ENCODE results near the gene ROR1. TPM values are rescaled to one million over a fixed set of nuclear protein-coding genes. Genes with fewer than 3 reads are reported as not detected.

ROR1 gene
- total RNA-seq, 1 donor from 2014 or later: 6.7 TPM

DNA sequence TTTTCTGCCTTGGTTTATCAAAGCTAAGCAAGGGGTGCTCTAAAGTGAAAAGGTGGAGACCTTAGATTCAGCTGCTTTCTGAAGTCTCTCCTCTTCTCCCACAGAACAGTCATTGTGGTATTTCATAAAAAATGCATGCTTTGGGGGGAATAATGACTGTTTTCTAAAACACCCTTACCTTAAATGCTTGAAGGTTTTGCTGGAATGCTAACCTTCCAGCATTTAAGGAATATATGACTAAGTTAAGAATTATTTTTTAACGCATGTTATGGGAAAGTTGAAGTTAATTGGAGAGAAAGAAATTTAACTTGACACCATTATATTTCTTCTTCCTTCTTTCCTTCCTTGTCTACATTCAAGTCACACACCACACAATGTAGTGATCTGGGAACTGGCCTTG lies 162.5 kb downstream of the ROR1 start:
- Mint-ChIP-seq H3K9me3 (ENCODE audit: unreplicated experiment) (no peaks in the 10 kb centered on the region), H3K27ac (ENCODE audit: unreplicated experiment) (no peak overlapping the region), H3K27me3 (ENCODE audit: unreplicated experiment) (no peaks in the 10 kb centered on the region), H3K36me3 (ENCODE audit: low read depth, unreplicated experiment) (no peaks in the 10 kb centered on the region), H3K4me1 (ENCODE audit: unreplicated experiment) (peaks cover 6% of the 10 kb centered on the region), H3K4me3 (ENCODE audit: unreplicated experiment) (no peak overlapping the region)
- TF ChIP-seq, protein P1, sequence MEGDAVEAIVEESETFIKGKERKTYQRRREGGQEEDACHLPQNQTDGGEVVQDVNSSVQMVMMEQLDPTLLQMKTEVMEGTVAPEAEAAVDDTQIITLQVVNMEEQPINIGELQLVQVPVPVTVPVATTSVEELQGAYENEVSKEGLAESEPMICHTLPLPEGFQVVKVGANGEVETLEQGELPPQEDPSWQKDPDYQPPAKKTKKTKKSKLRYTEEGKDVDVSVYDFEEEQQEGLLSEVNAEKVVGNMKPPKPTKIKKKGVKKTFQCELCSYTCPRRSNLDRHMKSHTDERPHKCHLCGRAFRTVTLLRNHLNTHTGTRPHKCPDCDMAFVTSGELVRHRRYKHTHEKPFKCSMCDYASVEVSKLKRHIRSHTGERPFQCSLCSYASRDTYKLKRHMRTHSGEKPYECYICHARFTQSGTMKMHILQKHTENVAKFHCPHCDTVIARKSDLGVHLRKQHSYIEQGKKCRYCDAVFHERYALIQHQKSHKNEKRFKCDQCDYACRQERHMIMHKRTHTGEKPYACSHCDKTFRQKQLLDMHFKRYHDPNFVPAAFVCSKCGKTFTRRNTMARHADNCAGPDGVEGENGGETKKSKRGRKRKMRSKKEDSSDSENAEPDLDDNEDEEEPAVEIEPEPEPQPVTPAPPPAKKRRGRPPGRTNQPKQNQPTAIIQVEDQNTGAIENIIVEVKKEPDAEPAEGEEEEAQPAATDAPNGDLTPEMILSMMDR (IDR thresholded peaks at IDR 0.05; ENCODE audit: unreplicated experiment): no peak
- no peak for DNase-seq (ENCODE audit: low spot score)

DNA sequence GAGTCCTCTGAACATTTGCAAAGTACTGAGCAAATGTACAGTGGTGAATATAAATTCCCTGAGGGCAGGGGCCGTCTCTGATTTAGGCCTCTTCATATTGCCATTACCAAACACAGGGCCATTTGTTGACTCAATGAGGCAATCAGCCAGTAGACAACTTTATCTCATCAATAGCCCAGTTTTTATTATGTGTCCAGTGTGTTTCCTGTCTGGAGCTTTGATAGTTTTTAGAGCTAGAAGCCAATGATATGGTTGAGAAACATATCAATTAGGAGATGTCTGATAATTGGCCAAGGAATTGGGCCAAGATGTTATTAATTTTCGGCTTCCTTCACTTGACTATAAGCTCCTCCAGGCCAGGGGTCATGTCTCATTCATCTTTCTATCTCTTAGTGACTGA lies 163.0 kb downstream of the ROR1 start:
- TF ChIP-seq, protein P1 (IDR thresholded peaks at IDR 0.05; ENCODE audit: unreplicated experiment): no peak
- Mint-ChIP-seq H3K27me3 (ENCODE audit: unreplicated experiment) (no peaks in the 10 kb centered on the region), H3K4me1 (ENCODE audit: unreplicated experiment) (peaks cover 6% of the 10 kb centered on the region), H3K27ac (ENCODE audit: unreplicated experiment) (no peak overlapping the region), H3K4me3 (ENCODE audit: unreplicated experiment) (no peak overlapping the region), H3K36me3 (ENCODE audit: low read depth, unreplicated experiment) (no peaks in the 10 kb centered on the region), H3K9me3 (ENCODE audit: unreplicated experiment) (no peaks in the 10 kb centered on the region)
- no peak for DNase-seq (ENCODE audit: low spot score)

DNA sequence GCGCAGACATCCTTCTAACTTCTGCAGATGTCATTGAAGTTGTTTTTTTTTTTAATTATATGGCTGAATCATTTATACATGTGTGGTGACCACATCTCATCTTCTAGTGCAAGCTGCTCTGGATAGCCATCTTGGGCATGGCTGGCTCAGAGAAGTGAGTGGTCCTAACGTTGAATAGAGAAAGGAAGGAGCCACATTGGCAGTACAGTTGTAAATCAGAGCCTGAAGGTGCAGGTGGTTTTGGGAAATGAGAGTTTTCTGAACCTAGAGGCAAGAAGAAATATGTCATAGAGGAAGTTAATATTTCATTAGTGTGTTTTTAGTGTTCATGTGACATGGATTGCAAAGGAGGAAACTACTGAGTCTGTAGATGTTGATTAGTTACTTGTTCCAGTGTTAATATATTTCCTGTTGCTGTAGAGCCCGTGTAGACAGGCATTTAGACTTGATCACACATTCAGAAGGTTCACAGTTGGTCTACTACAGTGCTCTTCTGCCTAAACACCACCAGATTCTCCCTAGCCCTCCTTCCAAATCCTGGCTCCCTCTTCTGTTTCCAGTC lies 163.7 kb downstream of the ROR1 start:
- no peaks in the 10 kb centered on the region for H3K9me3 Mint-ChIP-seq (ENCODE audit: unreplicated experiment)
- TF ChIP-seq, protein P1 (IDR thresholded peaks at IDR 0.05; ENCODE audit: unreplicated experiment): no peak
- no peak for DNase-seq (ENCODE audit: low spot score)
- no peak overlapping the region for H3K27ac Mint-ChIP-seq (ENCODE audit: unreplicated experiment)
- H3K36me3 Mint-ChIP-seq (ENCODE audit: low read depth, unreplicated experiment): no peaks in the 10 kb centered on the region
- no peaks in the 10 kb centered on the region for H3K27me3 Mint-ChIP-seq (ENCODE audit: unreplicated experiment)
- peaks cover 6% of the 10 kb centered on the region for H3K4me1 Mint-ChIP-seq (ENCODE audit: unreplicated experiment)
- H3K4me3 Mint-ChIP-seq (ENCODE audit: unreplicated experiment): no peak overlapping the region

DNA sequence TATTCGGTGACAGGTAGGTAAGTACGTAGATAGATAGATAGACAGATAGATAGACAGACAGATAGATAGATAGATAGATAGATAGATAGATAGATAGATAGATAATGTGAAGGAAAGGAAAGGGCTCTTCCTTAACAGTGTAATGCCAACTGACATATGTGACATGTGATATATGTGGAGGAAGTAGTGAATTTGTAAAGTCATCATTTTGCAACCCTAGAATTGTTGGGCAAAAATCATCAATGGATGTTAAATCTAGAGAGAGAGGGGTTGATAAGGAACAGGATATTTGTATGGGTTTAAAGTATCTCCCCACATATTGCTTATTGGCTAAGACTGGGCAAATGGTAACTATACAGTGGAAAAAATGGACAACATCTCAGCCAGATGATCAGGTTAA lies 166.6 kb downstream of the ROR1 start:
- Mint-ChIP-seq H3K4me3 (ENCODE audit: unreplicated experiment) (no peak overlapping the region), H3K27ac (ENCODE audit: unreplicated experiment) (no peak overlapping the region), H3K27me3 (ENCODE audit: unreplicated experiment) (no peaks in the 10 kb centered on the region), H3K36me3 (ENCODE audit: low read depth, unreplicated experiment) (no peaks in the 10 kb centered on the region), H3K9me3 (ENCODE audit: unreplicated experiment) (no peaks in the 10 kb centered on the region), H3K4me1 (ENCODE audit: unreplicated experiment) (peaks cover 7% of the 10 kb centered on the region)
- TF ChIP-seq, protein P1 (IDR thresholded peaks at IDR 0.05; ENCODE audit: unreplicated experiment): no peak
- DNase-seq (ENCODE audit: low spot score): no peak

DNA sequence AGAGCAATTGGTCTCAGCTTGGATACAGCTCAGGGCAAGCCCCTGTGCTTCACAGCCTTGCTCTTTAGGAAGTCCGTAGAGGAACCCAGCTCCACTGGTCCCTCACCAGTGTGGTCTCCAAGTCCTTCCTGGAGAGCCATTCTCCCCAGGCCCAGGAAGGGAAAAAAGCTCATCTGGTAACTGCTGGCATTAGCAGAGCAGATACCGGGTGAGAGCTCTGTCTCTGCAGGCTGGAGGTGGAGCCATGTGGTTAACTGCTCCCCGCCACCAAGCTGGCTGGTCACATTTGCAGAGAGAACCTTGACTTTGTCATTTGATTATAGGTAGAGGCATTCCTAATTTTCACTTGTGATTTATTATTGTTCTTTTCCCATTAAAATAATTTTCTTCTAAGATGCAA lies 169.6 kb downstream of the ROR1 start:
- Mint-ChIP-seq H3K27ac (ENCODE audit: unreplicated experiment) (no peak overlapping the region), H3K4me3 (ENCODE audit: unreplicated experiment) (no peak overlapping the region), H3K36me3 (ENCODE audit: low read depth, unreplicated experiment) (no peaks in the 10 kb centered on the region), H3K9me3 (ENCODE audit: unreplicated experiment) (no peaks in the 10 kb centered on the region), H3K4me1 (ENCODE audit: unreplicated experiment) (peaks cover 2% of the 10 kb centered on the region), H3K27me3 (ENCODE audit: unreplicated experiment) (no peaks in the 10 kb centered on the region)
- no peak for DNase-seq (ENCODE audit: low spot score)
- TF ChIP-seq, protein P1 (IDR thresholded peaks at IDR 0.05; ENCODE audit: unreplicated experiment): no peak
